GM12878 (cell line): ENCODE results near the gene UNC119B. TPM values are rescaled to one million over a fixed set of nuclear protein-coding genes. Genes with fewer than 3 reads are reported as not detected.

Experiments used
- ASH2L ChIP-seq: fragments of 300-600, 200-600 bp; sonication (generic); IDR thresholded peaks from 2 replicates; pipeline ENCODE4 v1.6.1; 2017; ENCODE audit warnings: low read depth, mild to moderate bottlenecking, borderline replicate concordance
- ATF7 ChIP-seq: fragments of 450-650 bp; IDR thresholded peaks from 2 replicates; pipeline ENCODE4 v1.6.1; 2016; ENCODE audit warnings: low read depth, mild to moderate bottlenecking
- BCL3 ChIP-seq: IDR thresholded peaks from 2 replicates; pipeline ENCODE4 v1.6.1; 2011; ENCODE audit warnings: borderline replicate concordance, low read depth, mild to moderate bottlenecking, moderate library complexity, low read length; ENCODE audit not compliant: insufficient read depth, poor library complexity, severe bottlenecking
- CBFB ChIP-seq: IDR thresholded peaks from 2 replicates; pipeline ENCODE4 v1.6.1; 2016; ENCODE audit warnings: antibody characterized with exemption, low read depth
- CHD4 ChIP-seq: fragments of 200-600 bp; sonication (generic); IDR thresholded peaks from 2 replicates; pipeline ENCODE4 v1.6.1; 2016; ENCODE audit warnings: mild to moderate bottlenecking
- GABPA ChIP-seq: IDR thresholded peaks from 2 replicates; pipeline ENCODE4 v1.6.1; 2014; ENCODE audit warnings: antibody characterized with exemption, low read depth, mild to moderate bottlenecking, inconsistent platforms
- GATAD2B ChIP-seq: fragments of 450-650 bp; conservative IDR thresholded peaks from 2 replicates; pipeline ENCODE4 v1.6.1; 2017; ENCODE audit warnings: low read depth, mild to moderate bottlenecking, moderate library complexity
- HDGF ChIP-seq: fragments of 450-650 bp; IDR thresholded peaks from 2 replicates; pipeline ENCODE4 v1.6.1; 2016; ENCODE audit warnings: antibody characterized with exemption
- IKZF1 ChIP-seq: fragments of 450-650 bp; conservative IDR thresholded peaks from 2 replicates; pipeline ENCODE4 v1.6.1; 2017; ENCODE audit warnings: antibody characterized with exemption, mild to moderate bottlenecking
- MLLT1 ChIP-seq: fragments of 450-650 bp; IDR thresholded peaks from 2 replicates; pipeline ENCODE4 v1.6.1; 2016; ENCODE audit warnings: mild to moderate bottlenecking
- MXI1 ChIP-seq: fragments of 150-350 bp; IDR thresholded peaks from 2 replicates; pipeline ENCODE4 v1.6.1; 2011; ENCODE audit warnings: low read depth, mild to moderate bottlenecking, inconsistent platforms, low read length, improper control_type of control experiment
- NFYA ChIP-seq: IDR thresholded peaks from 2 replicates; pipeline ENCODE4 v1.6.1; 2011; ENCODE audit warnings: low read depth, mild to moderate bottlenecking, low read length, improper control_type of control experiment, borderline replicate concordance
- NR2F1 ChIP-seq: fragments of 450-650 bp; conservative IDR thresholded peaks from 2 replicates; pipeline ENCODE4 v1.6.1; 2017; ENCODE audit warnings: mild to moderate bottlenecking
- PAX5 ChIP-seq: IDR thresholded peaks from 2 replicates; pipeline ENCODE4 v1.6.1; 2011; ENCODE audit warnings: low read depth, low read length, borderline replicate concordance
- PKNOX1 ChIP-seq: fragments of 450-650 bp; IDR thresholded peaks from 2 replicates; pipeline ENCODE4 v1.6.1; 2016; ENCODE audit warnings: mild to moderate bottlenecking
- POLR2AphosphoS2 ChIP-seq: IDR thresholded peaks from 2 replicates; pipeline ENCODE4 v1.6.1; 2011; ENCODE audit warnings: low read depth, mild to moderate bottlenecking, low read length, improper control_type of control experiment, moderate library complexity
- POU2F2 ChIP-seq: IDR thresholded peaks from 3 replicates; pipeline ENCODE4 v1.6.1; 2011; ENCODE audit warnings: low read depth, mild to moderate bottlenecking, low read length, borderline replicate concordance
- RAD51 ChIP-seq: fragments of 450-650 bp; IDR thresholded peaks from 2 replicates; pipeline ENCODE4 v1.6.1; 2016; ENCODE audit warnings: moderate library complexity, mild to moderate bottlenecking, inconsistent platforms
- RB1 ChIP-seq: fragments of 450-650 bp; formaldehyde crosslinking; IDR thresholded peaks from 2 replicates; pipeline ENCODE4 v1.6.1; 2017; ENCODE audit warnings: mild to moderate bottlenecking, borderline replicate concordance
- RCOR1 ChIP-seq: conservative IDR thresholded peaks from 2 replicates; pipeline ENCODE4 v1.6.1; 2012; ENCODE audit warnings: low read depth, low read length, improper control_type of control experiment
- SIN3A ChIP-seq: IDR thresholded peaks from 2 replicates; pipeline ENCODE4 v1.6.1; 2012; ENCODE audit warnings: low read depth, low read length, improper control_type of control experiment
- SMARCA5 ChIP-seq: fragments of 450-650 bp; IDR thresholded peaks from 2 replicates; pipeline ENCODE4 v1.6.1; 2017; ENCODE audit warnings: mild to moderate bottlenecking
- TCF7 ChIP-seq: IDR thresholded peaks from 2 replicates; pipeline ENCODE4 v1.6.1; 2014; ENCODE audit warnings: antibody characterized with exemption, borderline replicate concordance
- ZBTB33 ChIP-seq: fragments of 450-650 bp; IDR thresholded peaks from 2 replicates; pipeline ENCODE4 v1.6.1; 2017; ENCODE audit warnings: mild to moderate bottlenecking
- polyA plus RNA-seq, 11 experiments: library from polyadenylated mRNA; depleted of rRNA in 4 of 11; unstranded in 6 of 11; stranded (reverse) in 5 of 11; fragments of >200 nt; fragmentation: Nextera tagmentation in 4 of 11; fragmentation: Illumina TruSeq in 1 of 11; extraction: Ambion mirVana in 4 of 11; extraction: Trizol in 1 of 11; gene quantifications; 1 replicate in 1 of 11; 2 replicates in 10 of 11; pipeline versions ENCODE4 v1.2.1 to v1.2.3, GENCODE V29; 2011 to 2016; ENCODE audit warnings: inconsistent platforms in 2 of 11, missing spikeins in 2 of 11, low read depth in 1 of 11
- total RNA-seq, 4 experiments: library from RNA; depleted of rRNA in 3 of 4; stranded (reverse); fragments of >200 nt in 3 of 4; fragmentation: Illumina TruSeq in 1 of 4; extraction: Trizol in 1 of 4; gene quantifications; 2 replicates each; pipeline versions ENCODE4 v1.2.1 to v1.2.3, GENCODE V29; 2013 to 2021

Gene UNC119B
- total and polyA plus RNA-seq, 10 of the 15 experiments (the other 5 are each of a cell fraction or from before 2014, with no cell fraction given), result 4.3 to 31.5 (median 10.5) TPM

- TF ChIP-seq MXI1, result no peak
- TF ChIP-seq CBFB, result no peak
- TF ChIP-seq MLLT1, result peak; percentile 40; the same call in 1 of the 2 replicates
- TF ChIP-seq POU2F2, result no peak
- 0 out of 2 replicates have a peak, but pooled peaks have one; percentile 4 for TF ChIP-seq SMARCA5
- TF ChIP-seq ASH2L, result no peak
- no peak for TF ChIP-seq HDGF
- no peak for TF ChIP-seq IKZF1
- peak; percentile 32; the same call in 1 of the 2 replicates for TF ChIP-seq RAD51
- no peak for TF ChIP-seq RCOR1
- TF ChIP-seq GATAD2B, result no peak
- no peak for TF ChIP-seq POLR2AphosphoS2
- TF ChIP-seq ATF7, result no peak
- no peak for TF ChIP-seq NFYA
- TF ChIP-seq PAX5, result no peak
- no peak; the same call in 1 of the 2 replicates for TF ChIP-seq SIN3A
- no peak; the same call in 1 of the 2 replicates for TF ChIP-seq RB1
- TF ChIP-seq GABPA, result no peak
- no peak for TF ChIP-seq TCF7
- TF ChIP-seq PKNOX1, result no peak
- TF ChIP-seq NR2F1, result no peak
- no peak for TF ChIP-seq BCL3
- TF ChIP-seq ZBTB33, result no peak
- no peak for TF ChIP-seq CHD4
Observed at GRCh38 chr12:120687578-120688289, 22.5 kb upstream of the UNC119B start (continued).
